ENCODE results near the gene NAA80.

DNA sequence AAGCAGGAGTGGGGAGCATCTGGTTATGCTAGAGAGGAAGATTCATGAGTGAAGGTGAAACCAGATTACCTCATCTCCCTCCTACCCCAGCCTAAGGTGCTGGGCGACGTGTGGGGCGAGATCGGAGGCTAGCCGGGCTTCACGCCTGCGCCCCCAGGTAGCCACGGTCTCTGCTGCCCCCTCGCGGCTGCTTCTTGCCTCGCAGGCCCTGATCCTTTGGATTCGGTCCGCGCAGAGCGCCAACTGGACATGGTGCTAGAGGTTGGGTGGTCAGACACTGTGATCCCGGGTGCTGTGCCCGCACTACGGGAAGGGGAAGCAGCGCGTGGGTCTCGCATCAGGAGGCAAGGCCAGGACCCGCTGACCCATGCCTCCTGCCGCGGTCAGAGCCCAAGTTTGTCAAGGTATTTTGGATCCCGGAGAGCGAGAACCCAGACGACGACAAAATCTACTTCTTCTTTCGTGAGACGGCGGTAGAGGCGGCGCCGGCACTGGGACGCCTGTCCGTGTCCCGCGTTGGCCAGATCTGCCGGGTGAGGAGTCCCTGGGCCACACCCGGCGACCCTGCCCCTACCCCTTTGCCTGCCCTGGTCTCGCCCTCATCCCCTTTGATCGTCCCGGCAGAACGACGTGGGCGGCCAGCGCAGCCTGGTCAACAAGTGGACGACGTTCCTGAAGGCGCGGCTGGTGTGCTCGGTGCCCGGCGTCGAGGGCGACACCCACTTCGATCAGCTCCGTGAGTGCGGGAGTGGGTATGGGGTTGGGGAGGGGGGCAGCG lies 26.1 kb downstream of the NAA80 start:
- TF ChIP-seq SIN3A (IDR thresholded peaks at IDR 0.05; ENCODE audit: low read depth, low read length) (no peak), RAD21 (IDR thresholded peaks at IDR 0.05; ENCODE audit: insufficient read depth, low read depth, low read length) (peak; percentile 93), EZH2 (IDR thresholded peaks at IDR 0.05; ENCODE audit: borderline replicate concordance, control insufficient read depth, low read depth, low read length) (no peak), RCOR1 (conservative IDR thresholded peaks at IDR 0.05; ENCODE audit: low read depth, low read length) (no peak)
- TF ChIP-seq, protein P1, sequence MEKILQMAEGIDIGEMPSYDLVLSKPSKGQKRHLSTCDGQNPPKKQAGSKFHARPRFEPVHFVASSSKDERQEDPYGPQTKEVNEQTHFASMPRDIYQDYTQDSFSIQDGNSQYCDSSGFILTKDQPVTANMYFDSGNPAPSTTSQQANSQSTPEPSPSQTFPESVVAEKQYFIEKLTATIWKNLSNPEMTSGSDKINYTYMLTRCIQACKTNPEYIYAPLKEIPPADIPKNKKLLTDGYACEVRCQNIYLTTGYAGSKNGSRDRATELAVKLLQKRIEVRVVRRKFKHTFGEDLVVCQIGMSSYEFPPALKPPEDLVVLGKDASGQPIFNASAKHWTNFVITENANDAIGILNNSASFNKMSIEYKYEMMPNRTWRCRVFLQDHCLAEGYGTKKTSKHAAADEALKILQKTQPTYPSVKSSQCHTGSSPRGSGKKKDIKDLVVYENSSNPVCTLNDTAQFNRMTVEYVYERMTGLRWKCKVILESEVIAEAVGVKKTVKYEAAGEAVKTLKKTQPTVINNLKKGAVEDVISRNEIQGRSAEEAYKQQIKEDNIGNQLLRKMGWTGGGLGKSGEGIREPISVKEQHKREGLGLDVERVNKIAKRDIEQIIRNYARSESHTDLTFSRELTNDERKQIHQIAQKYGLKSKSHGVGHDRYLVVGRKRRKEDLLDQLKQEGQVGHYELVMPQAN (conservative IDR thresholded peaks at IDR 0.05): no peak
- TF ChIP-seq, protein P2, sequence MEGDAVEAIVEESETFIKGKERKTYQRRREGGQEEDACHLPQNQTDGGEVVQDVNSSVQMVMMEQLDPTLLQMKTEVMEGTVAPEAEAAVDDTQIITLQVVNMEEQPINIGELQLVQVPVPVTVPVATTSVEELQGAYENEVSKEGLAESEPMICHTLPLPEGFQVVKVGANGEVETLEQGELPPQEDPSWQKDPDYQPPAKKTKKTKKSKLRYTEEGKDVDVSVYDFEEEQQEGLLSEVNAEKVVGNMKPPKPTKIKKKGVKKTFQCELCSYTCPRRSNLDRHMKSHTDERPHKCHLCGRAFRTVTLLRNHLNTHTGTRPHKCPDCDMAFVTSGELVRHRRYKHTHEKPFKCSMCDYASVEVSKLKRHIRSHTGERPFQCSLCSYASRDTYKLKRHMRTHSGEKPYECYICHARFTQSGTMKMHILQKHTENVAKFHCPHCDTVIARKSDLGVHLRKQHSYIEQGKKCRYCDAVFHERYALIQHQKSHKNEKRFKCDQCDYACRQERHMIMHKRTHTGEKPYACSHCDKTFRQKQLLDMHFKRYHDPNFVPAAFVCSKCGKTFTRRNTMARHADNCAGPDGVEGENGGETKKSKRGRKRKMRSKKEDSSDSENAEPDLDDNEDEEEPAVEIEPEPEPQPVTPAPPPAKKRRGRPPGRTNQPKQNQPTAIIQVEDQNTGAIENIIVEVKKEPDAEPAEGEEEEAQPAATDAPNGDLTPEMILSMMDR (IDR thresholded peaks at IDR 0.05 in 2 of 3, conservative IDR thresholded peaks at IDR 0.05 in 1 of 3; ENCODE audit: control insufficient read depth in 2 of 3, extremely low read depth in 1 of 3, insufficient read depth in 1 of 3, low read depth in 3 of 3, low read length in 3 of 3): peak; percentile 98 to 99 (median 98); a peak in 5 of 6 replicates

All from GM12878 (cell line).